HG02970 (cell line): ENCODE data around the gene HMBS.
"Not testable (repeated sequence)": the region's sequence is repeated elsewhere in the genome, so short reads cannot be mapped to it uniquely, and the experiment has no call there.

ENCODE experiments used
- ATAC-seq: cut with Tn5 transposase; IDR thresholded peaks from one replicate; pipeline ENCODE4 v1.9.1; 2021; ENCODE audit warnings: mild to moderate bottlenecking, moderate library complexity, moderate number of reproducible peaks; ENCODE audit not compliant: unreplicated experiment, low FRiP score

HMBS gene

DNA sequence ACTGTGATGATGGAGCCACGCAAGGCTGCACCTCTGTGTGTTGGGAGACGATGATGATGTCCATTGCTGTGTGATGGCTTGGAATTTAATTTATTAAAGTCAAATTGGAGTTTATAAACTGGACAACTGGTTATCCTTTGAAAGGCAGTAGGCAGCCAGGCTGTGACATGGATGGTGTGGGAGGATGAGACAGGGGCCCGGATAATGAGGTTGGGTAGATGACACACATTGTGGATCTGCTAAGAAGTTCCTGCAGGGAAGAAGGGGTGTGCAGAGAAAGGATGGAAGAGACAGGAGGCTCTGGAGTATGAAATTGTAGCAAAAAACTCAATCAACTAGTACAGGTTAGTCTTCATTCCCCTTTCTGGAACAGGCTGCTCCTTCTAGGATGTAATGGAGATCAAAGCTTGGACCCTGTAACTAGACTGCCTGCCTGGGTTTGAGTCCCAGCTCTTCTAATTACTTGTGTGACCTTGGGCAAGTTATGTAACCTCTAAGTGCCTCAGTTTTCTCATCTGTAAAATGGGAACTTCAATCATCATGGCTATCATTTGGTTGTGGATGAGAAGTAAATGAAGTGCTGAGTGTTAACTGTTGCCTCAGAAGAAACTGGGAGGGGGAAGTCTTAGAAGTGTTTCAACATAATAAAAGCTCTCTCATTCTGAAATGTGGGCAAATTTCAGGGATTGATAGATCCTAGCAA lies 32.5 kb downstream of the HMBS start:
- no peak for ATAC-seq

DNA sequence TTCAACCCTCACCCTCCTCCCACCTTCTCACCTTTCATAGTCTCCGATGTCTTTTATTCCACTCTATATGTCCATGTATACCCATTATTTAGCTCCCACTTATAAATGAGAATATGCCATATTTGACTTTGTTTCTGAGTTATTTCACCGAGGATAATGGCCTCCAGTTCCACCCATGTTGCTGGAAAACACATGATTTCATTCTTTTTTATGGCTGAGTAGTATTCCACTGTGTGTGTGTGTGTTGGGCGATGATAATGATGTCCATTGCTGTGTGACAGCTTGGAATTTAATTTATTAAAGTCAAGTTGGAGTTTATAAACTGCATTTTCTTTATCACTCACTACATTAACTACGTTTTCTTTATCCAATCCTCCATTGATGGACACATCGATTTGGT lies 33.5 kb downstream of the HMBS start:
- no peak for ATAC-seq

GRCh38 chr11:119118946-119119345 lies 34.3 kb downstream of the HMBS start:
- no peak for ATAC-seq

DNA sequence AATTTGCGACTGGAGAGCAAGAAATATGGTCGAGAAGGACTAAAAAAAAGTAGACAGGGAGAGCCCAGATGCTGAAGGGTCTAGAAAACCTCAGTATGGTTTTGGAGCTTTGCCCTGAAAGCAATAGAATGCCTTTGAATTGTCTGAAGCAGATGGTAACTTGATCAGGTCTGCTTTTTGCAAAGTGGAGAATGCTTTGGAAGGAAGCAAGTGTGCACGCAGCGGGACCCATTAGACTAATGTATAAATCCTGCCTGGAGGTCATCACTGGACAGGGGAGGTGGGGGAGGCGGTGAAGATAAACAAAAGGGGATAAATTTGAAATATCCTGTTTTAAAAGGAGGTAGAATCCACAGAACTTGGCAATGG lies 35.9 kb downstream of the HMBS start:
- ATAC-seq = no peak

- ATAC-seq = peak; percentile 99
These were observed 36.5 kb downstream of the HMBS start, which contains the start of gene HINFP for GRCh38 chr11:119121008-119121810. HINFP (plus strand) TSS chr11:119121580; CDS start chr11:119126945, 5,365 bp downstream.

DNA sequence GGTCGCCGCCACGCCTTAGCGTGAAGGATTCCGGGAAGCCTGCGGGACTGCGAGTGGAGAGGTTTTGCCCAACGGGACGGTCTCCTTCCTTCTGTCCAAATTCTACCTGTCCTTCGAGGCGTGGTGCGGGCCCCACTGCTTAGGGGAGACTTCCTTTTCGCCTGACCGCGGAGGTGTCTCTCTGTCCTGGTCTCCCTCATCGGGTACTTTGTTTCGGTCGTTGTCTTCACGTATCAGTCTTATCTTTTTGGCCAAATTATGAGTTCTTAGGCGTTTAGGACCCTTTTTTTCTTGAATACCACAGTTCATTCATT lies 37.1 kb downstream of the HMBS start:
- ATAC-seq = no peak

GRCh38 chr11:119125821-119126220 lies 41.1 kb downstream of the HMBS start:
- no peak for ATAC-seq

DNA sequence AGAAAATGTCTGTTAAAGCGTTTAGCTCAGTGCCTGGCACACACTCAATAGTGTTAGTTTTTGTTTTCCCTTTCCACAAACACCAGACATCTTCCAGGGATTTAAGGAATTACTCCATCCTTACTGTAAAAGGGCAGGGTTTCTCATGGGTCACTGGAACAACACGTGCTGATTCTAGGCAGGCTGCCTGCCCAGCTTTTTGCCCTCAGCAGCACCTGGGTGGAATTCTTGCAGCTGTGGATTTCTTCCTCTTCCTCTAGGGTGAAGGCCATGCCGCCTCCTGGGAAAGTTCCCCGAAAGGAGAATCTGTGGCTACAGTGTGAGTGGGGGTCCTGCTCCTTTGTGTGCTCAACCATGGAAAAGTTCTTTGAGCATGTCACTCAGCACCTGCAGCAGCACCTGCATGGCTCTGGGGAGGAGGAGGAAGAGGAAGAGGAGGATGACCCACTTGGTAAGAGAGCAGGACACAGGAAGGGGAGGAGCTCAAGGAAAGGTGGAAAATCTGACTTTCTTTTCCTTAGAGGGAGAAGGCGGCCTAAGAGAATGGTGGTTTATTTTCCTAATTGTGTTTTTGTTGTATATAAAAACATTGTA lies 42.1 kb downstream of the HMBS start:
- no peak for ATAC-seq

DNA sequence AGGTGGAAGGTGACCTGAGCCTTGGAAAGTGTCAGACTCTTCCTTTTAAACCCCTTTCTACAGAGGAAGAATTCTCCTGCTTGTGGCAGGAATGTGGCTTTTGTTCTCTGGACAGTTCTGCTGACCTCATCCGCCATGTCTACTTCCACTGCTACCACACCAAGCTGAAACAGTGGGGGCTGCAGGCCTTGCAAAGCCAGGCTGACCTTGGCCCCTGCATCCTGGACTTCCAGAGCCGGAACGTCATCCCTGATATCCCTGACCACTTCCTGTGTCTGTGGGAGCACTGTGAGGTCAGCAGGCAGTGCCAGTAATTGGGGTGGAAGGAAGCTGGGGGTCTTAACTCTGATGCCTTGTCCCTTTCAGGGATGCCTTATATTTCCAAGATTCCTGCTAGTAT lies 46.0 kb downstream of the HMBS start:
- no peak for ATAC-seq

DNA sequence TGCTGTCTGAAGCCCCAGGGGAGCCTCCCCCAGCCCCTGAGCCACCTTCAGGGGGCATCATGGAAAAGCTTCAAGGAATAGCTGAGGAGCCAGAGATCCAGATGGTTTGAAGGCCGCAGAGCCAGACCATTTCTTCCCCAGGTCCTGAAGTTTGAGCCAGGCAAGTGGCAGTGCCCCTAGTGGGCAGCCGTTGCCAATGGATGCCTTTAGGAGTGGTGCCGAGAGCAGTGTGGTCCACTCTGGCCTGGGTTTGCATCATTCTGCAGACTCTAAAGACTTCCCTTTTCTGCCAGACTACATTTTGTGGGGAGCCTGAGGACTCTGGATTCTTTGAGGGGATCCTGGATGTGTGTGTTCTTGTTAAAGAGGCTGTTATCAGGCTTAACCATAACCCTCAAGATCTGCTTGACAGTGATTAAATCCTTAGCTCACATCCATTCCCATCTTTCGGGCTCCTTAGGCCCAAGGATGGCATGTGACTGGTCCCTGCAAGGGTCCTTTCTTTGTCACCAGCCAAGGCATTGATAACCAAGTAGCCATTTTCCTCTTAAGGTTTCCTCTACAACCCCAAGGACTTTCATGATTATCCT lies 49.8 kb downstream of the HMBS start:
- no peak for ATAC-seq

DNA sequence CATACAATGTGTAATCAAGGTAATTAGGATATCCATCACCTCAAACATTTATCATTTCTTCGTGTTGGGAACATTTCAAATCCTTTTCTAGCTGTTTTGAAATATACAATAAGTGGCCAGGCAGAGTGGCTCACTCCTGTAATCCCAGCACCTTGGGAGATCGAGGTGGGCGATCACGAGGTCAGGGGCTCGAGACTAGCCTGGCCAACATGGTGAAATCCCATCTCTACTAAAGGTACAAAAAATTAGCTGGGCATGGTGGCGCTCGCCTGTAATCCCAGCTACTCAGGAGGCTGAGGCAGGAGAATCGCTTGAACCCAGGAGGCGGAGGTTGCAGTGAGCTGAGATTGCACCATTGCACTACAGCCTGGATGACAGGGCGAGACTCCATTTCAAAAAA lies 54.6 kb downstream of the HMBS start:
- ATAC-seq = not testable (repeated sequence)
